ENCODE measurements around the gene SIAH2.

The SIAH2 gene

DNA sequence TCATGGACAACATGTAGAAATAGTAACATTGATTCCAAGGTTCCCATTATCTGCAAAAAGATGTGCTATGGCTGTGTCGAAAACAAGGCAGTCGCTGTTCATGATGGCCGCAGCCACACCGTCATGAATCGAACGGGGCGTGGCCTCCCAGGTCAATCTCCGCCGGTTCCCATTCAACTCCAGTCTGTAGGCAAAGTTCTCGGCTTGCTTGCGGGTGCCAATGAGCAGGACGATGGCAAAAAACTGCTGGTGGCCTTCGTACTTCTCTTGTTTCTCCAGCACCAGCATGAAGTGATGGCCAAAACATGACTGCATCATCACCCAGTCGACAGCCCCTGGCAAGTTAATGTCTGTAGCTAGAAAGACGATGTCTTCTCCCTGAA lies 20.8 kb downstream of the SIAH2 start:
- TF ChIP-seq, protein P1, sequence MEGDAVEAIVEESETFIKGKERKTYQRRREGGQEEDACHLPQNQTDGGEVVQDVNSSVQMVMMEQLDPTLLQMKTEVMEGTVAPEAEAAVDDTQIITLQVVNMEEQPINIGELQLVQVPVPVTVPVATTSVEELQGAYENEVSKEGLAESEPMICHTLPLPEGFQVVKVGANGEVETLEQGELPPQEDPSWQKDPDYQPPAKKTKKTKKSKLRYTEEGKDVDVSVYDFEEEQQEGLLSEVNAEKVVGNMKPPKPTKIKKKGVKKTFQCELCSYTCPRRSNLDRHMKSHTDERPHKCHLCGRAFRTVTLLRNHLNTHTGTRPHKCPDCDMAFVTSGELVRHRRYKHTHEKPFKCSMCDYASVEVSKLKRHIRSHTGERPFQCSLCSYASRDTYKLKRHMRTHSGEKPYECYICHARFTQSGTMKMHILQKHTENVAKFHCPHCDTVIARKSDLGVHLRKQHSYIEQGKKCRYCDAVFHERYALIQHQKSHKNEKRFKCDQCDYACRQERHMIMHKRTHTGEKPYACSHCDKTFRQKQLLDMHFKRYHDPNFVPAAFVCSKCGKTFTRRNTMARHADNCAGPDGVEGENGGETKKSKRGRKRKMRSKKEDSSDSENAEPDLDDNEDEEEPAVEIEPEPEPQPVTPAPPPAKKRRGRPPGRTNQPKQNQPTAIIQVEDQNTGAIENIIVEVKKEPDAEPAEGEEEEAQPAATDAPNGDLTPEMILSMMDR (IDR thresholded peaks at IDR 0.05; ENCODE audit: low read depth, low read length, missing control alignments) = no peak
- no peak overlapping the region for H3K4me3 ChIP-seq (ENCODE audit: low read depth, low read length)
- DNase-seq (ENCODE audit: low read depth) = no peak
- in situ Hi-C loops (cut with HindIII; ENCODE audit: low sequenced_read_pairs) = no loop called here

DNA sequence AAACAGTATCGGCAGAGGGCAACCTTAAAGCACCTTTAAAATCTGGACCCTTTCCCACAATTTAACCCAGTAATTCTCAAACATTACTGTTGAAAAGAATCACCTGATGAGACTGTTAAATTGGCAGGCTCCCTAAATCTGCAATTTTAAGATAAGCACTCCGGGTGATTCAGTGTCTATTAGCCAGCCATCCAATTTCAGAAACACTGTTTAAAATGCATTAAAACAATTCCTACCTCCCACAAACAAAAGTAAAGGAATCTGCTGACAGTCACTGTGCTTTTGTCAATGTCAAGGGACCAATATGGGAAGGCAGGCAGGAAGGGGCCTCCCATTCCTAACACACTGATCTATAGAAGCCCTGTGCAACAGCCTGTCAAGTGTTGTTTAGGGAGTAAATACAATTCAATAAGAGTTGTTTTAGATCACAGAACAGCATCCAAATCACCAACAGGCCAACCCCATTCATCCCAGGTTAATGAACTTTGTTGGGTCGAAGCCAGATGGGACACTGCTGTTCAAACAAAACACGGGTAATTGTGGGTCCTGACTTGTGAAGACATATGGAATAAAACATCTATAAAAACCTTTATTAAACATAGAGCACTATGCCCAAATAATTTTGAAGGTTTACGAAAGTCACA lies 21.4 kb downstream of the SIAH2 start:
- no peak for DNase-seq (ENCODE audit: low read depth)
- in situ Hi-C loops (cut with HindIII; ENCODE audit: low sequenced_read_pairs) = no loop called here
- no peak overlapping the region for H3K4me3 ChIP-seq (ENCODE audit: low read depth, low read length)
- TF ChIP-seq, protein P1 (IDR thresholded peaks at IDR 0.05; ENCODE audit: low read depth, low read length, missing control alignments) = no peak

DNA sequence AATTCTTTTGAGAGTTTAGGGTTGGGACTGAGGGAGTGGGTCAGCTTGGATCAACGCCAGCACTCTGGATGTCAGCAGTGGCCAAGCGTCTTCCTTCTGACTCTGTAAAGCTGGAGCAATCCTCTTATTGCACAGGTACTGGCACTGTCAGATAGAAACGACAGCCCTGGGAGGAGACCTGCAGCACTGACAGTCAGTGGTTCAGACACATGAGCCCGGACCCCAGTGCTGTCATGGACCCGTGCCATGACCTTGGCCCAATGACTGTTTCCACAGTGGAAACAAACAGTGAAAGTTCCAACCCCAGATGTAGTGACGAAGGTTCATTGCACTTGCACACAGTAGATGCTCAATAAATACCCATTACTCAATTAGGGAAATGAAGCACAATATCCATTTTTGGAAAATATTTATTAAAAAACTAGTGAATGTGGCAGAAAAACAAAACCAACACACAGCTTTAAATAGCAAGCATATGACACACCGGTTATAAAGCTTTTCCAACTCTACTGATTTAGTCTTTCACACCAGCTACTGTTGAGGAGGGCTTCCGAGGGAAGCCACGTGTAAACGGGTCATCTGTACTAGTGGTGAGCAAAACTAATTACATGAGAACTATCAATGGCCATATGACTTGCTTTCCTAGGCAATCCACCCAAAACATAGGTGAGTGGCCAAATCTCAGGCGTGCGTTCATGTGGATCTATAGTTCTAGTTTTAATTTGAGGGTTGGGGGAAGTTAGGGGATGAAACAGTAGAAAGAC lies 22.1 kb downstream of the SIAH2 start:
- H3K4me3 ChIP-seq (ENCODE audit: low read depth, low read length) = no peak overlapping the region
- TF ChIP-seq, protein P1 (IDR thresholded peaks at IDR 0.05; ENCODE audit: low read depth, low read length, missing control alignments) = no peak
- no peak for DNase-seq (ENCODE audit: low read depth)
- in situ Hi-C loops (cut with HindIII; ENCODE audit: low sequenced_read_pairs) = no loop called here

DNA sequence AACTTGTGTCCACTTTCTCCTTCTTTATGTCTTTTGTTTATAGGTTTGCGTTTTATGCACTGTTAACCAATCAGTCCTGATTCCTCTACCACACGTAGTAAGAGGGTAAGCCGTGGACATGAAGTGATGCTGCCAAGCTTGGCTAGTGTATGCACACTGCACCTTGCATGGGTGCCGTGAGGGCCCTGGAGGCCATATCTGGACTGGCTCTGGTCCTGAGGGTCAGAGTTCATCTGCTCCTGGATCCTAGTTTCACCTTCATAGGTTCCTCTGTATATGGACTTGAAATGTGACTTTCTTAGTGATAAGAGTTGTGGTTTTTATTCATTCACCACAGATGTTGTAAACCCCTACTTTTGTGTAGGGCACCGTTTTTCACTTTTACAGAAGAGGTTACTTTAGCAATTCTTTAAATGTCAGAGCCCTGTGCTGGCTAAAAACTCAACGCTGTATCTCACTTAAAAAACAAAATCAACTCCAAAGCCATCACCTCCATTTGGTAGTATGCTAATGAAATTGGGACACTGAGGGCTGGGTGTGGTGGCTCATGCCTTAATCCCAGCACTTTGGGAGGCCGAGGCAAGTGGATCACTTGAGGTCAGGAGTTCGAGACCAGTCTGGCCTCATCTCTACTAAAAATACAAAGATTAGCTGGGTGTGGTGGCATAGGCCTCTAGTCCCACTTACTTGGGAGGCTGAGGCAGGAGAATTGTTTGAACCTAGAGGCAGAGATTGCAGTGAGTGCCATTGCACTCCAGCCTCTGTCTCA lies 22.9 kb downstream of the SIAH2 start:
- H3K4me3 ChIP-seq (ENCODE audit: low read depth, low read length) = no peak overlapping the region
- TF ChIP-seq, protein P1 (IDR thresholded peaks at IDR 0.05; ENCODE audit: low read depth, low read length, missing control alignments) = no peak
- DNase-seq (ENCODE audit: low read depth) = no peak
- in situ Hi-C loops (cut with HindIII; ENCODE audit: low sequenced_read_pairs) = no loop called here

DNA sequence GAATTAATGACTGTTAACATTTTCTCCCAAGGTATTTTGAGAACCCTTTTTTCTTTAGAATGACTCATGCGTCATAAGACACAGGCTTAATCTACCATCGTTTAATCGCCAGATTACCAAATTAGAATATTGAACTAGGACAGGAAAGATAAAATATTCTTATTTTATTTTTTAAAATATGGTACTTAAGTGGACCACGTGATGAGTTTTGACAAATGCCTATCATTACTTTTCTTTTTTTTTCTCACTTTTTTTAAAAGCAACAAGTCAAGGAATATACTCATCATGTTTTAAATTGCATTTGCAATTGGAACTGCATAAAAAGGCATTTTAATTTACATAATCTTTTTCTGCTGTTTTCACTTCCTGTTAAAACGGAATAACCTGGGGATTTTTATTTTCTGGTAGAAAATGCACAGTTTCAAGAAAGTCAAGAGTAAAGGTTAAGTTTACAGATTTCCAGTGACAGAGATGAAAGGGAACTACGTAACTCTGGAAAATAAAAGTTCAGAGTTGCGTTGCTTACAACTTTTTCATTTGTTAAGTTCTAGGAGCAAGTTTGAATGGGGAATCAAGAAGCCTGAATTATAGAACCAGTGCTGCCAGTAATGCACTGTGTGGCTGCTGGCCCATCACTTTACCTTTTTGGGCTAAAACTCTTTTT lies 23.6 kb downstream of the SIAH2 start:
- in situ Hi-C loops (cut with HindIII; ENCODE audit: low sequenced_read_pairs) = no loop called here
- TF ChIP-seq, protein P1 (IDR thresholded peaks at IDR 0.05; ENCODE audit: low read depth, low read length, missing control alignments) = no peak
- no peak for DNase-seq (ENCODE audit: low read depth)
- no peak overlapping the region for H3K4me3 ChIP-seq (ENCODE audit: low read depth, low read length)

DNA sequence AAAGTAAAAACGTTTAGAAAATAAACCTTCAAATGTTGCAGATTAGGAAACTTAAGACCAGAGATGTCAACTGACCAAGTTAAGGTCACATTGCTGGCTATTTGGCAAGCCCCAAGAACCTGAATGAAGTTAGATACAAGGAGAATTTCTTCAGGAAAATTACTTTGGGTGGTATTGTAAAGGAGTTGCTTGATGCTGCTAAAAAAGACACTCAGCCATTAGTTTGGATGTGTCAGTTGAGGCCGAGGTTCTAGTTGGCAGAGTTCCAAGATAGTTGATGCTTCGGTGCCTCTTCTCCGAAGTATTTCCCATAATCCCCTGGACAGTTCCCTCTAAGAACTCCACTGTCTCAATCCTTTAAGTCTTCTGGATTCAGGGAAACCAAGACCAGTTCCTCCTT lies 24.3 kb downstream of the SIAH2 start:
- TF ChIP-seq, protein P1 (IDR thresholded peaks at IDR 0.05; ENCODE audit: low read depth, low read length, missing control alignments) = no peak
- DNase-seq (ENCODE audit: low read depth) = no peak

More for the DNA sequence above, 24.3 kb downstream of the SIAH2 start:
- H3K4me3 ChIP-seq (ENCODE audit: low read depth, low read length) = no peak overlapping the region
- in situ Hi-C loops (cut with HindIII; ENCODE audit: low sequenced_read_pairs) = no loop called here
